Measurements from ENCODE around the gene PBX3.

PBX3 gene

DNA sequence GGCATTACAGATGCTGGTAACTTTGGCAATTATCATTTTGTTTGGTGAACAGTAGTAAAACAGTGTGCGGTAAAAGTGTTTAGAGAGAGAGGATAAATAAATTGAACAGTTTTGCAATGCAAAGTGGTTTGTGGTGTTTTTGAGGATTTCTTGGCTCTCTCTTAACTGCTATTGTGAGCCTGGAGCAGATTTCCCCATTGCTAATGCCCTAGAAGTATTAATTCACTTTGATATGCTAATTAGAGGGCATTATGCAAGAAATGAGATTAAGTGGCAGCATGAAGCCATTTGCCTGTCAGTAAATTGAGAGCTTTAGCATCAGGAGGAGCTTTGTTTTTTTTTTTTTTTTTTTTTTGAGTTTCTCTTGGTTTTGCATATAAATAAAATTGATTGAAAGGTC, 8.2 kb downstream of the PBX3 start:
- no peak overlapping the region for H3K4me3 Mint-ChIP-seq
- H3K27ac Mint-ChIP-seq = no peak overlapping the region
- peaks cover 14% of the 10 kb centered on the region for H3K4me1 Mint-ChIP-seq
- H3K36me3 Mint-ChIP-seq = no peaks in the 10 kb centered on the region
- no peaks in the 10 kb centered on the region for H3K9me3 Mint-ChIP-seq
- DNase-seq (ENCODE audit: low spot score in 2 of 2) = no peak
- ATAC-seq (ENCODE audit: low read depth) = no peak
- H3K27me3 Mint-ChIP-seq = no peaks in the 10 kb centered on the region

DNA sequence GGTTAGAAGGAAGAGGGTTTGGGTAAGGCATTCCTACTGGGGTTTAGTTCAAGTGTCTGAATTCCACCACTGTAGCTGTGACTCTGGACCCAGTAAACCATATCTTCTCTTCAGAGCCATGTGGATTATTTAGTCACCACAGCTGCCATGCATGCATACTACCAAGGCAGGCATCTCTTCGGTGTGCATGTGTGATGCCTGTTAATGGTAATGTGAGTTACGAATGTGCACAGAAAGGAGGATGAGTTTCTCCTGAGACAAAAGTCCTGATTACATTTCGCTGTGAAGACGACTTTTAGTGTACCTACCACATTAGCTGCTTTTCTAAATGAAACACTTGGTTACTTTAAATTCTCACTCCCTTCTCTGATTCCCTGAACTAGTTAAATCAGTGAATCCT, 9.3 kb downstream of the PBX3 start:
- DNase-seq (ENCODE audit: low spot score in 2 of 2) (no peak), ATAC-seq (ENCODE audit: low read depth) (no peak)
- Mint-ChIP-seq H3K9me3 (no peaks in the 10 kb centered on the region), H3K4me3 (no peak overlapping the region), H3K27ac (no peak overlapping the region), H3K36me3 (no peaks in the 10 kb centered on the region), H3K4me1 (peaks cover 11% of the 10 kb centered on the region), H3K27me3 (no peaks in the 10 kb centered on the region)

DNA sequence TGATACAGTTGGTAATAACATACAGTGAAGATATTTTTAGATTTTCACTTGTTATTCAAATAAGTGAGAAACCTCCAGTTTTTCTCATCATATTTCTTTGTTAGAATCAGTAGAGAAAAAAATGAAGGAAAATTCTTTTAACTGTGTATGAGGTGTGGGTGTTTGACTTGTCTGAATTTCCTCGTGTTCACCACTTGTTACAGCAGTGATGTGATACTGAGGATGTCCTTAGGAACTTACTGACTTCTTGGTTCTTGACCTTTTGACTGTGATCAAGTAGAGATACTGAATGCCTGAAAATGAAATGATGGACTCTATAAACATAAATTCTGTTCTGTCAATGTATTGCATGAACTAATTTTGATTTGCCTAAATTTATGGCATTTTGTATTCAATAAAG, 10.7 kb downstream of the PBX3 start:
- H3K36me3 Mint-ChIP-seq = no peaks in the 10 kb centered on the region
- ATAC-seq (ENCODE audit: low read depth) = no peak
- no peak for DNase-seq (ENCODE audit: low spot score in 2 of 2)
- H3K4me3 Mint-ChIP-seq = no peak overlapping the region
- no peak overlapping the region for H3K27ac Mint-ChIP-seq
- peaks cover 12% of the 10 kb centered on the region for H3K4me1 Mint-ChIP-seq
- H3K27me3 Mint-ChIP-seq = no peaks in the 10 kb centered on the region
- H3K9me3 Mint-ChIP-seq = no peaks in the 10 kb centered on the region

DNA sequence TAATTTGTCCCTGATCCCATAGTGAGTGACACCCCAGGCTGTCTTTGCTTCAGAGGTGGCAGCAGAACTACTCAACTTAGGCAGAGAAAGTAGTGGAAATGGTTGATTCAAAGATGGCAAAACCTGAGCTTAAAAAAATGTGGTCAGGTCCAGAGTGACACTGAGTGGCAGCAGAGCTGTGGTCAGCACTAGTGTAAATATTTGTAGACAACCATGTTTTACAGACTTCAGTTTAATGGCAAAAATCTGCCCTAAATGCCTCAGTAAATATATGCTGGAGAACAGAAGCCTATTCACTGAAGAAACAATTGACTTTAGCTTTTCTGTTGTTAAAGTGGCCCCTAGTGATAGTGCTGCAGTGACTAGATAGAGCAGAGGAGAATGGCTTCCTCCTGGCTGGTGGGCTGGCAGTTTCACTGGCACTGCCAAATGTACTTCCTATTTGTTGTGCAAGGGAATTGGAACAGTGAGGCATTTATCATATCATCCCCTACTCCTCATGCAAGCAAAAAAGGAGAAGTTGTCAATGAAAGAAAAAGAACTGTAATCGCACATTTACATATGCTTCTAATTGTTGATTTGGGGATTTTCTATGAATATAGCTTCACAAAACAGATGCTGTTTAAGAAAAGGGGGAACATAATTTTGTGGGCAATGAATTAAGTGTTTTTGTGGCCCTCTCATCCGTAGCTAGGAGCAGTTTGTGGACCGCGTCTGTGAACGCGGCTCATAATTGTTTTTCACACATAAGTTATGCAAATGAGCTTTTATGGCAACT, 12.0 kb downstream of the PBX3 start:
- H3K4me1 Mint-ChIP-seq = peaks cover 14% of the 10 kb centered on the region
- H3K36me3 Mint-ChIP-seq = no peaks in the 10 kb centered on the region
- ATAC-seq (ENCODE audit: low read depth) = peak; percentile 85
- peak overlapping the region; percentile 62 for H3K27ac Mint-ChIP-seq
- H3K9me3 Mint-ChIP-seq = no peaks in the 10 kb centered on the region
- peak in 1 of 2 donors; percentile 25 for DNase-seq (ENCODE audit: low spot score in 2 of 2)
- no peaks in the 10 kb centered on the region for H3K27me3 Mint-ChIP-seq
- H3K4me3 Mint-ChIP-seq = peak overlapping the region; percentile 88

DNA sequence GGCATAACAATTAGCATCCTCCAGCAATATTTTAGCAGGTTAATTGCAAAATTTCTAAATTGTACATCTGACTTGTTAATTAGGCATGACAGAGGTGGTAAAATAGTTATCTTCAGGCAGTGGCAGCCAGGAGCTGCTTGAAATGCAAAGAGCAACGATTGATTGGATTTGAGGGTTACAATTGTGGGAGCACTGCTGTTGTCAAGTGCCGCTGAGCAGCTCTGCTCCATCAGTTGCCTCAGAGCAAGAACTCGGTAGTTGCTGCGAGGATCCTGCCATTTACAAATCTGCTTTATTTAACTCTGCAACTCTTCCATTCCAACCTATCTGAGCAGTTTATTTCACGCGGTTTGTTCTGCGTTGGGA, 12.6 kb downstream of the PBX3 start:
- DNase-seq (ENCODE audit: low spot score in 2 of 2) (no peak), ATAC-seq (ENCODE audit: low read depth) (peak; percentile 26)
- Mint-ChIP-seq H3K27me3 (no peaks in the 10 kb centered on the region), H3K4me3 (peak overlapping the region; percentile 88), H3K27ac (peak overlapping the region; percentile 62), H3K4me1 (peaks cover 14% of the 10 kb centered on the region), H3K9me3 (no peaks in the 10 kb centered on the region), H3K36me3 (no peaks in the 10 kb centered on the region)

DNA sequence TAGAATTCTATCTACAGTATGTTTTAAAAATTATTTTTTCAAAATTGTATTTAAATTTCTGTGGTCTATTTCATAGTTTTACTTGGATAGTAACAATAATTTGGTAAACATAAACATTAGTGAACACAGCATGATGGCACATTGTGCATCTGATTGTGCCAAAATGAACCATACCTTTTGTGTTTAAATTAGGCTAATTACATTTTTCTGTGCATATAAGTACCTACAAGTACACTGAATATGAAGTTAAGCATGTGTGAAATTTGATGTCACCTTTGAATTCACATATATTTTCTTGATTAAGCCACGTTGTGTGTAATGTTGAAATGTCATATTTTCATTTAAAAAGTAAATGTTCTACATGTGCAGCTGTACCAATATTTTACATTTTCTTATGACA, 13.4 kb downstream of the PBX3 start:
- Mint-ChIP-seq H3K27ac (no peak overlapping the region), H3K9me3 (no peaks in the 10 kb centered on the region), H3K36me3 (no peaks in the 10 kb centered on the region), H3K4me1 (peaks cover 14% of the 10 kb centered on the region), H3K4me3 (no peak overlapping the region), H3K27me3 (no peaks in the 10 kb centered on the region)
- ATAC-seq (ENCODE audit: low read depth) = no peak
- DNase-seq (ENCODE audit: low spot score in 2 of 2) = no peak

DNA sequence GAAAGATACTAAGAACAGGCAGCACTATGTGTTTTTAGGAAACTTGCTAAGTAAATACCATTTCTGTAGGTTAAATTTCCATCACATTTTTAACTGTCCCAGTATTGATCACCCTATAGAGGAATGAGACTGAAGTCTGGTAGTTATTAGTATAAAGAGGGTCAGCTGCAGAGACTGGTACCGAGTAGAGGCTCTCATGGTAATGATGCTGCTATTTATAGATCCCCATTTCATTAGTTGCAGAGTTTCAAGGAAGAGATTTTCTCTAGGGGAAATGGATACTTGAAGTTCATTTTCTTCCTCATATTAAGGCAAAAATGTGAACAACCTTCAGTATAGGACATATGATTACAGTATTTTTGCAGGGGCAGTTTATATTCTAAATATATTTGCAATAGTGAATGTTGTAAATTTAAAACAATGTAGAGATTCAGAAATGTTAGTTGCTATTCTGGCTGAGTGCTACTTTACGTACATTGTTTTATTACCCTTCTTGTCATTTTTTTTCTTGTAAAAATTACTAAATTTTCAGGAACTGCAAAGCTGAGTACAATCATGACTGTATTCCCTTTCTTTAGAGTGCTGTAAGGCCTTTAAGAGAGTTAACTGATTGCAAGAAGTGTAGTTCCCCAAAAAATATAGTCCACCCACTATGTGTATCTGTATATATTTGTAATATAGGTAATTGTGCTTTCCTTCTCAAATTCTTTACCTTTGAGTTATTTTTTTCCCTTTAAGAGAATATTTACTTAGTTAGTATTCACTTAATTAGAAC, 14.7 kb downstream of the PBX3 start:
- no peak for DNase-seq (ENCODE audit: low spot score in 2 of 2)
- no peaks in the 10 kb centered on the region for H3K27me3 Mint-ChIP-seq
- no peaks in the 10 kb centered on the region for H3K36me3 Mint-ChIP-seq
- no peak for ATAC-seq (ENCODE audit: low read depth)
- H3K4me1 Mint-ChIP-seq = peaks cover 14% of the 10 kb centered on the region
- no peak overlapping the region for H3K27ac Mint-ChIP-seq
- no peaks in the 10 kb centered on the region for H3K9me3 Mint-ChIP-seq
- no peak overlapping the region for H3K4me3 Mint-ChIP-seq

DNA sequence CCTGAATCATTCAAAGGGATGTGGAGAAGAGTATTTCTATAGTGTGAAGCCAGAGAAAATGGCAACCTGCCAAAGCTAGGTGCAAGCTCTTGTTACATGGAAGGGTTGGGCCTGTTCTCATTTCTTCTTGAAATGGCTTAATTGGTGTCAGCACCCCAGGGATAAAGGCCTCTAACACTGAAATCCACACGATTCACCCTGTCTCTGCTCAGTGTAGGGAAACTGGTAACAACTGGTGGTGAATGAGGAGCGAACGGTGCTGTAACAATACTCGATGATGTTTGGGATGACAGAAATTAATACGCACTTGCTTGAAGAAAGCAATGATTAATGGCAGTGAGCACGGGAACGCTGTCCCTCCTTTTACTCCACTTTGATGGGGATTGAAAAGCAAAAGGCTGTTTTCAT, 16.2 kb downstream of the PBX3 start:
- DNase-seq (ENCODE audit: low spot score in 2 of 2) (no peak), ATAC-seq (ENCODE audit: low read depth) (no peak)
- Mint-ChIP-seq H3K9me3 (no peaks in the 10 kb centered on the region), H3K27ac (no peak overlapping the region), H3K4me1 (peaks cover 21% of the 10 kb centered on the region), H3K27me3 (no peaks in the 10 kb centered on the region), H3K36me3 (no peaks in the 10 kb centered on the region), H3K4me3 (no peak overlapping the region)

DNA sequence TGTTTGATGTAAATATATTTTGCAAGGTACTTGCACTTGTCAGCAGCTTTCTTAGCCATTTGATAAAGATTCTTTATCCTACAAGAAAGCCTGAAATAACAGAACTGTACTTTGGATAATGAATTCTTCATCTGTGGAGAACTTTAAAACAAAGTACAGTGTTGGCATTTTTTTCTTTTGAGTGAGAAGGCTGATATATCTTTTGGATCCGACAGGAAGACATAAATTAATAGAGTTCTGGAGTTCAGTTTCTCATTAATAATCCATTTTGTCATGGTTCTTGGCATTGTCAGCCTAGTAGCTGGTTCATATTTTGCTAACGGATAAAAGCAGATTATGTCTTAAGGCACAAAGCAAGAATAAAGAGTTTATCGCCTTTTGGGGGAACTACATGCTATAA, 17.0 kb downstream of the PBX3 start:
- no peaks in the 10 kb centered on the region for H3K27me3 Mint-ChIP-seq
- no peak overlapping the region for H3K27ac Mint-ChIP-seq
- DNase-seq (ENCODE audit: low spot score in 2 of 2) (no peak), ATAC-seq (ENCODE audit: low read depth) (no peak)
- no peaks in the 10 kb centered on the region for H3K36me3 Mint-ChIP-seq
- peaks cover 17% of the 10 kb centered on the region for H3K4me1 Mint-ChIP-seq
- H3K9me3 Mint-ChIP-seq = no peaks in the 10 kb centered on the region
- H3K4me3 Mint-ChIP-seq = no peak overlapping the region

DNA sequence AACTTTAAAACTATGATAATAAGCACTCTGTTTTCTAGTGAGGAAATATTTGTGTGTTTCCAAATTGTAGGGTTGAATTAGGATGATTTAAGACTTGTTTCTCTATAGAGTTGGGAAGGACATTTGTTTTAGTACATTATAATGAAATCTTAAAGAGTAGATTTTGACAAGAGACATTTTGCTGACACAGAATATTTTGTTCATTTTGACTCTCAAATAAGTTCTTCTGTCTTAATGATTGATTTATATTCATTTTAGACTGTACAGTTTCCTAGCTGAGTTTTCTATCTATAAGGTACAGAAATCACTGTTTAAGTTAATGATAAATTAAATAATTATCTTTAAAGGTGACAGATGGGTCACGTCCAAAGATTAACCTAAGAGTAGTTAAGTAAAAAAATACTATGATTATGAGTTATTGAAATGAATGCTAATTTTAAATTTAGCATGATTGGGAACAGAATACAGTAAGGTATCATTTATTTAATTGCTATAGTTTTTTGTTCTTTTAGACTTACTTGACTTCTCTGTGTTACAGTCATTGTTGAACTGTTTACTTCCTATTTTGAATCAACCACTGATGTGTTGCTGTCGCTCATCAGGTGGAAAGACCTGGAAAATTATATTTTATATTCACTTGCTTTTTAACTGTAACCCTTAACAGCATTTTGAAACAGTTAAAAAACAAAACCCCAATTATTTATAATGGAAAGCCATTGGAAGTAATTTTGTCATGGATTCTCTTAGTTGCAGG, 19.5 kb downstream of the PBX3 start:
- H3K27ac Mint-ChIP-seq = no peak overlapping the region
- no peaks in the 10 kb centered on the region for H3K36me3 Mint-ChIP-seq

DNA sequence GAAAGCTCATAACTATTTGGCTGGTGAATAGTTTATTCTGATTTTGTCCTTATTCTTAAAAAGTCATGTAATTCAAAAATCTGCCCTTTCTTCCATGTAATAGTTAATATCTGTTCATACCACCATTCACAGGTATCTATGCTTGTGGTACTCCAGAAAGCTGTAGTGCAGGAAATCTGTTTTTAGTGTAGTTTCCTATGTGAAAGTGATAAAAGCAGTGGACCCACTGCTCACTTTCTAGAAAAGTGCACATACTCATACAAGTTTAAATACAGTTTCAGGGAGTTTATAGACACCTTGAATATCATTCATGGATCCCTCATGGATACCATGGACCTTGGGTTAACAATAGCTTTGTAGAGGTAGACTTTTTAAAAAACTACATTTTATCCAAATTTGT, 20.2 kb downstream of the PBX3 start:
- Mint-ChIP-seq H3K27me3 (no peaks in the 10 kb centered on the region), H3K36me3 (no peaks in the 10 kb centered on the region), H3K9me3 (no peaks in the 10 kb centered on the region), H3K4me3 (no peak overlapping the region), H3K27ac (no peak overlapping the region), H3K4me1 (peaks cover 13% of the 10 kb centered on the region)
- no peak for DNase-seq (ENCODE audit: low spot score in 2 of 2)
- peak; percentile 43 for ATAC-seq (ENCODE audit: low read depth)

More for the DNA sequence above, 19.5 kb downstream of the PBX3 start:
- Mint-ChIP-seq H3K4me3 (no peak overlapping the region), H3K9me3 (no peaks in the 10 kb centered on the region), H3K27me3 (no peaks in the 10 kb centered on the region), H3K4me1 (peaks cover 15% of the 10 kb centered on the region)
- no peak for ATAC-seq (ENCODE audit: low read depth)
- DNase-seq (ENCODE audit: low spot score in 2 of 2) = no peak

DNA sequence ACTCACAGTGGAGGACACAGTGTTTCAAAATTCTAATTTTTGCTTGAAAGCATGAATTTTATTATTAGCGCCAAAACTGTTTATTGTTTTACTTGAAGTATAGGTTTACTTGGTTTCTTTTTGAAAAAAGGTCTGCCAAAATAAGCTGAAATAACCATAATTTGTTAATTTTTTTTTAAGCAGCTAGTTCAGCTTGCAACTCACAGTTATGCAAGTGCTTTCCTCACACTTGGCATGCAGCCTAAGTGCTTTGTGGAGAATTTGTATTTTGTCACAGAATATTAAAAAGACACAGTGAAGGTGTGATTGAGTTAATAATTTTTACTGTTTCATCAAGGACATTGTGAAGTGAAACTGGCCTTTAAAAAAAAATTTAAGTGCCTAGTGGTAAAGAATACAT, 21.6 kb downstream of the PBX3 start:
- no peak for DNase-seq (ENCODE audit: low spot score in 2 of 2)
- no peak overlapping the region for H3K27ac Mint-ChIP-seq
- no peaks in the 10 kb centered on the region for H3K27me3 Mint-ChIP-seq
- H3K9me3 Mint-ChIP-seq = no peaks in the 10 kb centered on the region
- peaks cover 13% of the 10 kb centered on the region for H3K4me1 Mint-ChIP-seq
- ATAC-seq (ENCODE audit: low read depth) = no peak
- H3K36me3 Mint-ChIP-seq = peaks cover under 1% of the 10 kb centered on the region
- H3K4me3 Mint-ChIP-seq = no peak overlapping the region

DNA sequence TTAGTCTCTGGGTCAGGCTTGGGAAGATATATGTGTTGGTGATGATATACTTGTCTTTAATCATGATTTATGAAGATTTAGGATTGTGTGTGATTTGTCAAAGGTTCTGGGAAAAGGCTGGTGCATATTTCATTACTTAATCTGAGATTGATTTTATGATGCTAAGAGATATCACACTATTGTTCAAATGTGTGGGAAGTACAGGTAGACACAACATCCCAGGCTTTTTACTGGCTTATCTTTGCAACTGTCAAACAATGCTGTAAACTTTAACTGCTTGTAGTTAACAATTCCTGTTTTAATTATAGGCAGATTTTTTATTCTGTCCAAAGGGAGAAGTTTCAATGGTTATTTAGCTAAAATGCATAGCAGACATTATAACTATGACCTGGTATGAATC, 23.9 kb downstream of the PBX3 start:
- Mint-ChIP-seq H3K4me1 (peaks cover 17% of the 10 kb centered on the region), H3K36me3 (peaks cover 8% of the 10 kb centered on the region), H3K9me3 (peaks cover 1% of the 10 kb centered on the region), H3K4me3 (no peak overlapping the region), H3K27ac (no peak overlapping the region), H3K27me3 (no peaks in the 10 kb centered on the region)
- DNase-seq (ENCODE audit: low spot score in 2 of 2) (no peak), ATAC-seq (ENCODE audit: low read depth) (no peak)

DNA sequence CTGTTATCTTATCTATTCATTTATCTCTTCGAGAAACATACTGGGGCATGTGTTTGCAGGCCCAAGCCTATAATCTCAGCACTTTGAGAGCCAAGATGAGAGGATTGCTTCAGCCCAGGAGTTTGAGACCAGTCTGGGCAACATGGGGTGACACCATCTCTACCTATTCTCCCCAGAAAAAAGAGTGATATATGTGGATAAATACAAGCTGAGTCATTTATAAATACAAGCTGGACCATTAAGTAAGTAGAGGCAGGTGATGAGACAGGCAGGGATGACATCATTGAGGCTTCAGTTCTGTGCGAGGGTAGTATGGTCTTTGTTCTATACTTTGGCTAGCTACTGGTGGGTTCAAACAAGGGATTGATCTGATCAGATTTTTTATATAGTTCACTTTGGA, 25.6 kb downstream of the PBX3 start:
- H3K27ac Mint-ChIP-seq = no peak overlapping the region
- H3K27me3 Mint-ChIP-seq = no peaks in the 10 kb centered on the region
- DNase-seq (ENCODE audit: low spot score in 2 of 2) = no peak
- H3K9me3 Mint-ChIP-seq = peaks cover 1% of the 10 kb centered on the region
- ATAC-seq (ENCODE audit: low read depth) = no peak
- H3K36me3 Mint-ChIP-seq = peaks cover 8% of the 10 kb centered on the region
- H3K4me3 Mint-ChIP-seq = no peak overlapping the region
- peaks cover 14% of the 10 kb centered on the region for H3K4me1 Mint-ChIP-seq

All from memory B cell (primary cell).